ENCODE measurements around the gene SEZ6.

DNA sequence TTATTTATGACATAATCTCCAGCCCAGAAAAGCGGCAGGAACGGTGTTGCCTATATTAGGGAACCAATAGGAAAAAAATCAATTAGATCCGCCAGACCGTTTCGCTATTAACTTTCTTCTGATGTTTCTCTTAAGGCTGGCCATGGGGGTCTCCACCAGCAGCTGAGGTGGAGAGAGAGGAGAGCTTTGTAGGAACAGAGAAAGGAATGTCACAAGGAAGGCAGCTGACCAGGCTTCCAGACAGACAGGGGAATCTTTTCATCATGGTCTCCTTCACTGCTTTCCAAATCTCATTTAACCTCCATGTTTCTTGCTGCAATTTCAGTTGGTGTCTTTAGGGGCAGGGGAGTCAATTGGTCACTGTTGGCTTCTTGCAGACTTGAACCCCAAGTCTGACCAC, 8.9 kb upstream of the SEZ6 start:
- no peak for TF ChIP-seq CTCF (IDR thresholded peaks at IDR 0.05)
- no peak for TF ChIP-seq POLR2A (IDR thresholded peaks at IDR 0.05)
